OCI-M2 (cell line): Measurements from ENCODE around the gene MASTL.

ENCODE experiments used
- DNase-seq: peaks from one replicate; lab custom pipeline; 2025; ENCODE audit not compliant: unreplicated experiment; lab: John Stamatoyannopoulos, UW

The MASTL gene

GRCh38 chr10:27225011-27225590 lies 69.9 kb downstream of the MASTL start:
- DNase-seq, result no peak

- no peak for DNase-seq
Measured at GRCh38 chr10:27225642-27226257, 70.6 kb downstream of the MASTL start.

GRCh38 chr10:27230022-27230421 lies 74.9 kb downstream of the MASTL start:
- DNase-seq, result no peak

- no peak for DNase-seq
Measured at GRCh38 chr10:27235706-27236105, 80.6 kb downstream of the MASTL start.
